ENCODE measurements around the gene BIRC6.
"Not testable (repeated sequence)": the region's sequence is repeated elsewhere in the genome, so short reads cannot be mapped to it uniquely, and the experiment has no call there.

BIRC6 gene

DNA sequence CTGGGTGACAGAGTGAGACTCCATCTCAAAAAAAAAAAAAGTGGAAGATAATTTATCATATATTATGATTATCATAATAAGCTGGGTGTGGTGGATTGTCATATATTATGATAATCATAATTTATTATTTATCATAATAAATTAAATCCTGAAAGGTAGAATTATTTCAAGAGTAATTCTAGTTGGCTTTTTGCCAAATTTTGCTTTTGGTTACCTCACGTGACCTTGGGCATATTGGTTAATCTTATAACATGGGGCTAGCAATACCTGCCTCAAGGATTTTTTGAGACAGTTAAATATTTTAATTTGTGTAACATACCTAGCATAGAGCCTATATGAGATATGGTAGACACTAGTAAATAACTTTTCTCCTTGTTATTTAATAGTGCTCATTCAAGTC lies 159.7 kb downstream of the BIRC6 start:
- DNase-seq: no peak

DNA sequence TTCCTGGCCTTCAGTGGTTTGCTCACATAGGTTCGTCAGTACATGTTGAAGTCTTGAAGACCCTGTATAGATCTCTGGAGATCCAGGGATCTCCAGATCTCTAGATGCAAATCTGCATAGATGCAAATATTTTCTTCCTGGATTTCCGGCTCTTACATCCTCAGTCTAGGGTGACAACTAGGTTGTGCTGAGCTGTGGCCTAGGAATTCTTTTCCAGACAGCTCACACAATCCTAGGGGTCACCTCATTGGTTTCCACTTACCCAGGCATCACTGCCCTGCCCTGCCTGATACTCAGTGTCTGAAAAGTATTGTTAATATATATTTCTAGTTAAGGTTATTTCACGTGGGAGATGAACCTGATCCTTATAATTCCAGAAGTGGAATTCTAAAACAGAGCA lies 165.9 kb downstream of the BIRC6 start:
- peak; percentile 2 for DNase-seq

DNA sequence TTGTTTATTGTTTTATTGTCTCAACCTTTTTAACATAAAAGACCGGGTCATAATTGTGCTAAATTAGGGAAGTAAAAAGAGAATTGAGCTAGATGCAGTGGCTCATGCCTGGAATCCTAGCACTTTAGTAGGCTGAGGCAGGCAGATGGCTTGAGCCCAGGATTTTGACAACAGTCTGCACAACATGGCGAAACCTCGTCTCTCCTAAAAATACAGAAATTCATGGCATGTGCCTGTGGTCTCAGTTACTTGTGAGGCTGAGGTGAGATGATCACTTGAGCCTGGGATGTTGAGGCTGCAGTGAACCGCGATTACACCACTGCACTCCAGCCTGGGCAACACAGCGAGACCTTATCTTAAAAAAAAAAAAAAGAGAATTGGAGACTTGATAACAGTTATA lies 166.9 kb downstream of the BIRC6 start:
- DNase-seq: no peak

DNA sequence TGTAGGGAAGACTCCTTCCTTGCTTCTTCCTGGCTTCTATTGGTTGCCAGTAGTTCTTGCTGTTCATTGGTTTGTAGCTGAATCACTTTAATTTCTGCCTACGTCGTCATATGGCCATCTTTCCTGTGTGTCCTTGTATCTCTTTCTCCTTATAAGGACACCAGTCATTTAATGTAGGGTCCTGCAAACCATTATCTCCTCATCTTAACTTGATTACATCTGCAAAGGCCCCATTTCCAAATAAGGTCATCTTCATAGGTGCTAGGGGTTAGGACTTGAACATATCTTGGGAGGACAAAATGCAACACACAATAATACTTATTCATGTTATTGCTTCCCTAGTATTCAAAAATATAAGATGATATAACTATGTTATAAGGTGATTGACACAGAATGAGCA lies 175.5 kb downstream of the BIRC6 start:
- DNase-seq: no peak

DNA sequence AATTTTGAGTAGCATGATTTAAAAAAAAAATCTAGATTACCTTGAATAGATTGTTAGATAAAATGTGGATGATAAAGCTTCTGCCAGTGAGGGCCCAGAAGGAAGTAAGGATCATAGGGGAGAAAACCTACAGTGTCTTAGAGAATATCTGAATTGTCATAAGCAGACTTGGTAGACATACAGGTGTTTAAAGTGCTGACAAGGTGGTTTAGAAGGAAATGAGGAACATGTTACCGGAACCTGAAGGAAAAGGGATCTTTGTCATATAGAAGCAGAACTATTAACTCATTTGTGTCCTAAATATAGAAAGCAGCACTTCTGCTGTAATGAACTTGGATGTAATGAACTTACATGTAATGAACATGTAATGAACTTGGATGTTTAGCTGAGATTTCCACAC lies 176.1 kb downstream of the BIRC6 start:
- no peak for DNase-seq

DNA sequence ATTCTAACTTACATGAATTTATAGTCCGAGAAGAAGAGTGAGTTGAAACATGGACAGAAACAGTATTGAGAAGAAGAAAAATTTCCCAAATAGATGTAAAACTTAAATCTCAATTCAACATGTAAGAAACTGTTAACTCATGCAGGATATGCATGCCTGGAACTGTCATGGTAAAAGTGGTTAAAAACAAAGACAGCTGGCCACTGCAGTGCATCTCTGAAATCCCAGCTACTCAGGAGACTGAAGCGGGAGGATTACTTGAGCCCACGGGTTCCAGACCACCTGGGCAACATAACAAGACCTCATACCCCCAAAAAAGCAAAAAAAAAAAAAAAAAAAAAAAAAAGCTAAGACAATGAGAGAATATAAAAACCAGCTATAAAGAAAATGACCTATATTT lies 178.0 kb downstream of the BIRC6 start:
- no peak for DNase-seq

DNA sequence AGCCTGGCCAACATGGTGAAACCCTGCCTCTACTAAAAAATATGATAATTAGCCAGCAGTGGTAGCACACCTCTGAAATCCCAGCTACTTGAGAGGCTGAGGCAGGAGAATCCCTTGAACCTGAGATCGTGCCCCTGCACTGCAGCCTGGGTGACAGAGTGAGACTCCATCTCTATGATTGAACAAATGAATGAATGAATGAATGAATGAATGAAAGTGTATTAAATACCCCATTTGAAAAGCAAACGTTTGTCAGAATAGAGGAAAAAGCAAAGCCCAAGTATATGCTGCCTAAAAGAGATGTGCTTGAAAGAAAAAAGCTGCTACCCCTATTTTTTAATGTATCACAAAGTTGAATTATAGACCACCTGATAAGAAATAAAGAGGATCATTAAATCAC lies 181.9 kb downstream of the BIRC6 start:
- no peak for DNase-seq

DNA sequence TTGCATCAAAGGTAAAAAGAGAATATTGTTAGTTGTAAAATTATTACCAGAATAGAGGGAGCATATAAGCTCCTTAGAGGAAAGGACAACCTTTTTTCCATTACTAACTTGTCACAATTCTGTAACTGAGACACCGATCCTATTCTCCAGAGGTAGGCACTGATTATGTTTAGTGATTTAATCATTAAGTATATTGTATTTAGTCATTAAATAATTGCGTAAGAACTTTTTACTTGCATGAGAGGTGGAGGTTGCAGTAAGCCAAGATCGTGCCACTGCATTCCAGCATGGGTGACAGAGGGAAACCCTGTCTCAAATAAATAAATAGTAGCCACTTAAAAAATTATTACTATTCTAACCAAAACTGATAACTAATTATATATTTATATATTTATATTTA lies 195.7 kb downstream of the BIRC6 start:
- DNase-seq: not testable (repeated sequence)

DNA sequence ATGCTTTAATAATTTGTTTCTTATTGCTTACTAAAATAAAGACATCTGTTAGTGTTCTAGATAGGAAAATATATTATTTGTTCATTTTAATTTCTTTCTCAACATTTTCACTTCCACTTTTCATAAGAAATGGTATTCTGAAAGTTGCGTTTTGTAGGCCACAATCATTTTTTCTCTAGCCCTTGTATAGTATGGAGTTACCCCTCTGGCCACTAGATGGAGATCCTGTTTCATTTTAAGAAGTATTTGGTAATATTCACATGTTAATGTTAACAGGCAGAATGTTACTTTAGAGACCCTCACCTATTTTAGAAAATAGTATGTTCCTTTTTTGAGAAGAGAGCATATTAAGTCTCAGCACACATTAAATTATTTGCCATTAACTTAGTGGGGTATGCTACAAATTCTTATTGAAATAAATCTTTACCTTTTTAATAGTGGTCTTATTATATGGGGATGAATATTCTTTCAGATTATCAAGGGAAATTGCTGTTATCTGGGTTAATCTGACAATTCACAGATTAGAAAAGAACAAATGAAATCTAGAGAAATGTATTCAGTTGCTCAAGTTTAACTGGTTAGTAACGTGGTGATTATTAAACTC lies 197.1 kb downstream of the BIRC6 start:
- DNase-seq: peak; percentile 34

DNA sequence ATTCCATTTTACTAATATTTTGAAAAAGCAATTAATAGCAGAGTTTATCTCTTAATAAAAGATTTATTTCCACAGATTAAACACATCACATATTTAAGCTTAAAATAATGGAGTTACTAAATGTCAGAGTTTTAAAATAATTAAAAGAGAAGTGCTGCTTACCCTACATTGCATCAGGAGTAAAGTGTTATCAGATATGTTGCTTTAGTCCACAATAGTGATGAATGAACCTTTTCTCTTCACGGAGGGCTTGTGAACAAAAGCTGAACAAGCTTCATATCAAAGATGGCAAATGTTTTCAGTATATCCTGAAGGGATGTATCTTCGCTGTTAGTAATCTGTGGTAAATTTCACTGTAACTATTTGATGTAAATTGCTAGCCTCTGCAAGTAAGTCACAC lies 201.7 kb downstream of the BIRC6 start:
- no peak for DNase-seq

DNA sequence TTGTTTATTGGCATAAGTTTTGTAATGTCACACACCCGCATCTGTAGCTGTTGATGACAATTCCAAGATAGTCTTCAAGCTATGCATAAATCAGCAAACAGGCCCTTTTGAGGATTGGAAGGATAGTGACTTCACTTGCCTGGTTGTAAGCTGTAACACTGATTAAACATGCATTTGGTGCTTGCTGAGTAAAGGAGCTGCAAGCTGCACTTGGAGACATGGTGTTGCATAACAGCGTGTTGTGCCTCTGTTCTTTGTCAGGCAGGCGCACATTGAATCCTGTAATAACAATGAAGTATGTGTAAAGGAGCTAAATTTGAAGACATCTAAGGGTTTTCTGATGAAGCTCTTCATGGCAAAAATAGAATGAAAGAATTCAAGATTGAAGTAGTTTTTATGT lies 202.3 kb downstream of the BIRC6 start:
- DNase-seq: no peak

DNA sequence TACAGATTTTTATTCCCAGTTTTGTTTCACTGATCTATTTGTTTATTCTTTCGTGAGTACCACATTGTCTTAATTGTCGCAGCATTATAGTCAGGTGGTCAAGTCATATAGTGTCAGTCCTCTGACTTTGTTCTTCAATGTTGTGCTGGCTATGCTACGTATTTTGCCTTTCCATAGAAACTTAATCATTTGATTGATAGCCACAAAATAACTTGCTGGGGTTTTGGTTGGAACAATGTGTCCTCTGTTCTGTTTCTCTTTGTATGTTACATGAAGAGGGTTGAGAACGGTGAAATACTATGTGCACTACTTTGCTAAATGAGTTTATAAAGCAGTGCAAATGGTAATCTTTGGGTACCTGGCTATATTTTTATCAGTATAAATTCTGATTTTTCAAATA lies 206.1 kb downstream of the BIRC6 start:
- no peak for DNase-seq

DNA sequence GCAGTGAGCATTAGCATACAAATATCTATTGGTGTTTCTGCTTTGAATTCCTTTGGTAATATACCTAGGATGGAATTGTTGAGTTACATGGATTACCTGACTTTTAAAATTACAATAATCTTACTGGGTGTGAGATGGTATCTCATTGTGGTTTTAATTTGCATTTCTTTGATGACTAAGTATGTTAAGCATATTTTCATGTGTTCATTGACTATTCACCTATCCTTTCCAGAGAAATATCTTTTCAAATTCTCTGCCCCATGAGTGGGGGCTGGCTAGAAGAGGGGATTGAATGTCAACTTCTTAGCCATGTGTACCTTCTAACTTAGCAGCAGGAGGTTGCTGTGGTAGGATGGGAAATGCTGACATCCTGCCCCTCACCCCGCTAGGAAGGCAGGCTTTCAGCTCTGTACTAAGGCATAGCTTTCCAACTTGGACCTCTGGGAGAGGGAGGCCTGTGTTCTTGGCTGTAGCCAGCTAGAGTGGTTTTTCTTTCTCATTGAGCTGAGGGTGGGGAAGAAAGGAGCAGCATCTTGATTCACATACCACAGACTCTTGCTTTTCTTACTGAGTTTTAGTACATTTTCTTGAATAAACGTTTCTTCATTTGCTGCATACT lies 207.7 kb downstream of the BIRC6 start:
- DNase-seq: no peak

DNA sequence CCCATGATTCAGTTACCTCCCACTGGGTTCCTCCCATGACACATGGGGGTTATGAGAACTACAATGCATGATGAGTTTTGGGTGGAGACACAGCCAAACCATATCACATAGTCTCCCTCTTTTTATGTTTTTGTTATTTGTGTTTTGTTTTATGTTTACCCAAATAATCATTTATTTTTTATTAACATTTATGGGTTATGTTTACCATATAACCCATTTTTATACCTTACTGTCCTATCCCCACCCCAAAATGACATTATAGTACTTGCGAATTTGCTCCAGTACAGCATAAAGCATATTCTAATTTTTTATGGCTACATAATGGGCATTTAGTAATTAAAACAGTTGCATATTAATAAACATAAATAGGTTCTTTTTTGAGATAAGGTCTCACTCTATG lies 209.1 kb downstream of the BIRC6 start:
- no peak for DNase-seq

DNA sequence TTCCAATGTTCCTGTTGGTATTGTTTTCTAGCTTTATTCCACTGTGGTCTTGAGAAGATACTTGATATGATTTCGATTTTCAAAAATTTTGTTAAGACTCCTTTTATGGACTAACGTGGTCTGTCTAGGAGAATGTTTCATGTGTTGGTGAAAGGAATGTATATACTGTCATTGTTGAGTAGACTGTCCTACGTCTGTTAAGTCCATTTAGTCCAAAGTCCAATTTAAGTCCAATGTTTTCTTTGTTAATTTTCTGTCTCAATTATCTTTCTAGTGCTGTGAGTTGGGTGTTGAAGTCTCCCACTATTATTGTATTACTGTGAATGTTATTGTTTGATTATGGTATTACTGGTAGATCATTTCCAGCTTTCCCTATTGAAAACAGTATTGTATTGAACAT lies 215.2 kb downstream of the BIRC6 start:
- DNase-seq: no peak

DNA sequence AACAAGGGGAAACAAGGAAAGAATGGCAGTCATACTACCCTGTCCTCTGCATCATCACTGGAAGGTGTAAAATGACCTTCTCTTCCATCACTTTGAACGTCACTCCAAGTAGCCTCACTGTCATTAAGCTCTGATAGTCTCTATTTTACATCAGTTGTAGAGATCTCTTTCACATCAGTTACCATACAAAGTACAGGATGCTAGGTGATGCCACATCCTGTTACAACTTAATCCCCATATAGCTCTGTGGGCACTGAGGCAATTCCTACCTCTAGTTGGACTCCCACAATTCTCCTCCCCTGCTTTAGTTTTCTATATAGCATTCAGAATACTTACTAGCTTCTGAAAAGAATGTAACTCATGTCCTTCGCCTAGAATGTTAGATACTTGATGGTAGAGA lies 215.9 kb downstream of the BIRC6 start:
- no peak for DNase-seq

DNA sequence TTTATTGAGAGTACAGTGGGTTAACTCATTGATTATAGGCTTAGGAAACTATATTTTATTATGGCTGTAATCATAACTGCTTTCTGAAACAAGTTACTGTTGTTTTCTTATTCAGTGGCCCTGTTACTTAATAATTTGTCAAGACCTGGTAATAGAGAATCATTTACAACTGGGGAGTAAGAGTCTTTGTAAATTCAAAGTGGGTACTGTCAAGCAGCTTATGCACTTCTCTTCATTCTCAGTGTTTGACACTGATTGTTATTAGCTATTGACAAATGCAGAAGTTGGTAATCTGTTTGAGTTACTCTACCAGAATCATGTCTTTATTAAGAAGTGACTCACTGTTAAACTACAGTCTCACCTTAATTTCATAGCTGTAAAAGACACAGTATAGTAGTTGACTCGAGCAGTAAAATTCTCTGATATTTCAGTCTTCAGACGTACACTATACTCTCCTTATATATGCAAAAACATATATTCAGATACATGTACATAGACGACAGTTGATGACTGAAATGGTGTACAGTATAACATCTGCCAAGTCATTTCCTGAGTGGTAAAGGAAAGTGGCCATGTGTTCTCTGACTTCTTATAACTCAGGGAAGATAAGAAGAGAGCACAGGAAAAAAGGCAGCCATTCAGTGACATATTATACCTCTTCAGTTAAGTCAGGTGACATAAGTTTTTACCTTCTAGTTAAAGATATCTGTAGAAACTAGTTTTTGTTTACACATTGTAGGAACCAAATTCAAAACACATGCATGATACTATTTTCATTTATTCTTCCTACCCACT lies 235.0 kb downstream of the BIRC6 start:
- no peak for DNase-seq

DNA sequence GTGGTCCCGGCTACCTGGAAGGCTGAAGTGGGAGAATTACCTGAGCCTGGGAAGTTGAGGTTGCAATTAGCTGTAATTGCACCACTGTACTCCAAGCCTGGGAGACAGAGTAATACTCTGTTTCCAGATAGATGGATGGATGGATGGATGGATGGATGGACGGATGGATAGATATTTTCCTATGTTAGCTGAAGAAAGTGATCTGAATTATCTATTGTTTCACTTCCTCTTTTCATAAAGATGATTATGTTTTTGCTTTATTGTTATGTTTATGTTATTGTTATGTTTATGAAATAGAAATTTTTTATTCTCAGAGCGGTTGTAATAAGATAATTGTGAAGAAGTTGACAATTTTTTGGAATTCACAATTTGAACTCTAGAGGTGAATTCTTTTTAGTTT lies 237.8 kb downstream of the BIRC6 start:
- no peak for DNase-seq

DNA sequence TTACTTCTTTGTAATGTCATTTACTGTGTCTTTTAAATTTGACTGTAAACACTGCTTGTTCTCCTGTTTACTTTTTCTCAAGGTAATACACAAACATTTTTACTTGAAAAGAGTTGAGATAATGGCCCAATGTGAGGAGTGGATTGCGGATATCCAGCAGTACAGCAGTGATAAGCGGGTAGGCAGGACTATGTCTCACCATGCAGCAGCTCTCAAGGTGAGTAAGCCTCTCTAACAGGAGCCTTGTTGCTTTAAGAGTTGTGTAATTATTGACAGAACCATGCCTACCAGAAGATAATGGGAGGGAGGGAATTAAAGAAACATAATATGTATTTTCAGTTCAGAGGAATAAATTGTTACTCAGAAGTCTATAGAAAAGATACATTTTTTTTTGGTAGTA lies 254.5 kb downstream of the BIRC6 start:
- DNase-seq: no peak

DNA sequence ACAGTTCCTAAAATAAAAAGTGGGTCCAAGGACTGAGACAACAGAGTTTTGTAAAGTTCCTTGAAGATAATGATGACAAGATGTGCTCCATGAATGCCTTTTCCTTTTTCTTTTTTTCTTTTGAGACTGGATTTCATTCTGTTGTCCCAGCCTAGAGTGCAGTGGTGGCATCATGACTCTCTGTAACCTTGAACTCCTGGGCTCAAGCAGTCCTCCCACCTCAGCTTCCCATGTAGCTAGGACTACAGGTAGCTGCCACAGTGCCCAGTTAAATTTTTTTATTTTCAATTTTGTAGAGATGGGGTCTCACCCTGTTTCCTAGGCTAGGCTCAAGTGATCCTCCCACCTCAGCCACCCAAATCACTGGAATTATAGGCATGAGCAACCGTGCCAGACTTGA lies 254.9 kb downstream of the BIRC6 start:
- DNase-seq: no peak

DNA sequence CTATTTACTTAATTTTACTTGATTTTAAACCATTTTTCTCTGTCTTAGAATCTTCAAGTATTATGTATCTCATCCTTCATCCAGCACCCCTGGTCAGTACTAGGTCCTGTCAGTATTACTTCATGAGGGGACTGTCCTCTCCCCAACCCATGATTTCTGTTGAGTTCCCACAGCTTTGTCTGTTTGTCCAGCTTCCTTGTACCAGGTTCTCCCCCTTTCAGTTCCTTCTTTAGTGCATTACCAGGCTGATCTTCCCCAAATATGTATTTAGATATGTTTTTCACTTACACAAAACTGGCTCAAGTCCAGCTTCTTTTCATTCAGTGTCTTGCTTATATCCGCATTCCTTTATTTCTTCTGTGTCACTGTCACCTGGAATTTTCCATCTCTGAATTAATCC lies 257.3 kb downstream of the BIRC6 start:
- no peak for DNase-seq

DNA sequence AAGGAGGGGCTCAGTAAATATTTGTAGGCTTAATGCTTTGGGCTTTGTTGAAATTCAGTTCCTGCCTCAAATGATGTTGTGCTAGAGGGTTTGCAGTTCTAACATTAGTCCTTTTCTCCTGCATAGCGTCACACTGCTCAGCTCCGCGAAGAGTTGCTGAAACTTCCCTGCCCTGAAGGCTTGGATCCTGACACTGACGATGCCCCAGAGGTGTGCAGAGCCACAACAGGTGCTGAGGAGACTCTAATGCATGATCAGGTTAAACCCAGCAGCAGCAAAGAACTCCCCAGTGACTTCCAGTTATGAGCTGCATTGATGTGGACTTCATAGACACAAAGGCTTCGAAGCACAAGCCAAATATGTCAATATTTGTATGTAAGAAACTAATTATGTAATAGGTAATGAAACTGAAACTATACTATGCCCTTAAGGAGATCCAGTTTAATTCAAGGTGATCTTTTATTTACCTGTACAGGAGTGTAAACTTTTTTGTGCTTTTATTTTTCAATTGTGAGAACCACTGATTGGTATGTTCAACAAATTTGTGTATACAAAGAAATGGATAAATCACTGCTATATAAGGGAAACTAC lies 260.9 kb downstream of the BIRC6 start:
- DNase-seq: no peak

DNA sequence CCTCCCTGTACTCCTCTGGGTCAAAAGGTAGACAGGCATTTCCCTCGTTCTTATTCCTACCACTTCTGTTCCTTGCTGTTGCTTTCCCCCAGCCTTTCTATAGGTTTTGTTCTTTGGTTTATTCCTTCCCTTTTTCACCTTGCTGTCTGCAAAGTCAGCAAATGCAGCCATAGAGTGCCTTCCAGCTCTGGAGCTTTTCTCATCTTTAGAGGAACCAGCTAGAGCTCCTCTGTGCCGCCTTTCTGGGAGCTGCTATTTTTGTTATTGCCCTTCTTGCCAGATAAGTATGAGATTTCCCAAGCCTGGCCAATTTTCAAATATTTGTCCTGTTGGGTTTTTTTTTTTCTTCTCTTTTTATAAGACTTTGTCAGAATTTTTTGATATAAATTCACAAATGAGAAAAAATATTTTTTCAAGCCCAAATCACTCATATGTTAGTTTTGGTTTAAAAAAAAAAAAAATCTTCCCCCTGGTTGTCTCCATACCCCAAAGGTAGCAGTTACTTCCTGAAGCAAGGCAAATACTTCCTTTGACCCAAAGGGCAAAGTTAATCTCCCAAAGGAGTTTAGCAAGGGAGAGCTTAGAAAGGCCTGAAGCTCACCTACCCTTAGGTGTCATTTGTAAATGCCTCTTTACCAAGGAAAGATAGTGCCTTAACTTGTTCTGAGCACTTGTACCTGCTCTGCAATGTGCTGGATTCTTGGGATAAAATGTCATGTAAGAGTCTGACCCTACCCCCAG lies 265.9 kb downstream of the BIRC6 start:
- no peak for DNase-seq

All from fibroblast of skin of right quadriceps (primary cell).